Measurements from ENCODE around the gene ACTN3. TPM values are rescaled to one million over a fixed set of nuclear protein-coding genes. Genes with fewer than 3 reads are reported as not detected.
A peak's percentile ranks its signal among the peaks of the same experiment; 100 is the strongest.

Gene ACTN3
- total RNA-seq, 1 experiment from 2014 or later = 18.5 TPM

DNA sequence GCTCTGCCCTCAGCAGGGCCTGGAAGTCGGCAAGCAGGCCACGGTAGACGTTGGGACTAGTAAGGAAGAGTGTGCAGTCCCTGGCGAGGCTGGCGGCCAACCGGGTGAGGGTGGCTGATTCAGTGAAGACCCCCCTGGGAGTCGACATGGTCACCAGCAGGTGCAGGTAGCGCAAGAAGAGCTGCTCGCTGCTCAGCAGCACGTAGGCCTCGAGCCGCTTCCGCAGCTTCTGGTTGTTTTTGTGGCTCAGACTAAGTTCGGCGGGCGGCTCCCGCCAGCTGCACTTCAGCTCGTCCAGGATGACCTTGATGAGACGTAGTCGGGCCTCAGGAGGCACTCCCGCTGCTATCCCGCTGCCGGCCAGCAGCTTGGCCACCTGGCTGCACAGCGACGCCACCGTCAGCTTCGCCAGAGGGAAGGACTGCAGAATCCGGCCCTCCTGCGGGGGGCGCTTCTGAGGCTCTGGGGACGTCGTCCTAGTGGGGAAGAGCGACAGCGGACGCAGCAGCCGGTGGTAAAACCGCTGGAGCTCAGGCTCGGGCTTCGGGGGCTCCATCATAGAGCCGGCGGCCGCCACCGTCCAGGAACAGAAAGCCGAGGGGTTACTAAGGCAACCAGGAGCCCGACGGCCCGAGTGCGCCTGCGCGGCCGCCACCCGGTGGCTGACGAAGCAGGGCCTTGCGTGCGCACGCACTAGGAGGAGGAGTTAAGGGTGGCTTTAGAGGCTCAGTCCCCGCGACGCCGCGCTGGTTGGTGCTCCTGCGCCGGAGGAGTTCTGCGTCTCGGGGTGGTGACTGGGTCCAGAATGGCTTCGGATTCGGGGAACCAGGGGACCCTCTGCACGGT is 46.0 kb downstream of the ACTN3 start, which contains the start of the genes CCDC87 and CCS (continued):
- TF ChIP-seq, protein P1, sequence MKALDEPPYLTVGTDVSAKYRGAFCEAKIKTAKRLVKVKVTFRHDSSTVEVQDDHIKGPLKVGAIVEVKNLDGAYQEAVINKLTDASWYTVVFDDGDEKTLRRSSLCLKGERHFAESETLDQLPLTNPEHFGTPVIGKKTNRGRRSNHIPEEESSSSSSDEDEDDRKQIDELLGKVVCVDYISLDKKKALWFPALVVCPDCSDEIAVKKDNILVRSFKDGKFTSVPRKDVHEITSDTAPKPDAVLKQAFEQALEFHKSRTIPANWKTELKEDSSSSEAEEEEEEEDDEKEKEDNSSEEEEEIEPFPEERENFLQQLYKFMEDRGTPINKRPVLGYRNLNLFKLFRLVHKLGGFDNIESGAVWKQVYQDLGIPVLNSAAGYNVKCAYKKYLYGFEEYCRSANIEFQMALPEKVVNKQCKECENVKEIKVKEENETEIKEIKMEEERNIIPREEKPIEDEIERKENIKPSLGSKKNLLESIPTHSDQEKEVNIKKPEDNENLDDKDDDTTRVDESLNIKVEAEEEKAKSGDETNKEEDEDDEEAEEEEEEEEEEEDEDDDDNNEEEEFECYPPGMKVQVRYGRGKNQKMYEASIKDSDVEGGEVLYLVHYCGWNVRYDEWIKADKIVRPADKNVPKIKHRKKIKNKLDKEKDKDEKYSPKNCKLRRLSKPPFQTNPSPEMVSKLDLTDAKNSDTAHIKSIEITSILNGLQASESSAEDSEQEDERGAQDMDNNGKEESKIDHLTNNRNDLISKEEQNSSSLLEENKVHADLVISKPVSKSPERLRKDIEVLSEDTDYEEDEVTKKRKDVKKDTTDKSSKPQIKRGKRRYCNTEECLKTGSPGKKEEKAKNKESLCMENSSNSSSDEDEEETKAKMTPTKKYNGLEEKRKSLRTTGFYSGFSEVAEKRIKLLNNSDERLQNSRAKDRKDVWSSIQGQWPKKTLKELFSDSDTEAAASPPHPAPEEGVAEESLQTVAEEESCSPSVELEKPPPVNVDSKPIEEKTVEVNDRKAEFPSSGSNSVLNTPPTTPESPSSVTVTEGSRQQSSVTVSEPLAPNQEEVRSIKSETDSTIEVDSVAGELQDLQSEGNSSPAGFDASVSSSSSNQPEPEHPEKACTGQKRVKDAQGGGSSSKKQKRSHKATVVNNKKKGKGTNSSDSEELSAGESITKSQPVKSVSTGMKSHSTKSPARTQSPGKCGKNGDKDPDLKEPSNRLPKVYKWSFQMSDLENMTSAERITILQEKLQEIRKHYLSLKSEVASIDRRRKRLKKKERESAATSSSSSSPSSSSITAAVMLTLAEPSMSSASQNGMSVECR (CRISPR knock-in tag; IDR thresholded peaks at IDR 0.05; ENCODE audit: borderline replicate concordance) = peak; percentile 93
- TF ChIP-seq TP53 (CRISPR knock-in tag; IDR thresholded peaks at IDR 0.05) (peak; percentile 96), SMAD3 (CRISPR knock-in tag; IDR thresholded peaks at IDR 0.05; ENCODE audit: borderline replicate concordance) (0 out of 2 replicates have a peak, but pooled peaks have one; percentile 27), GABPB1 (CRISPR knock-in tag; IDR thresholded peaks at IDR 0.05) (peak; percentile 19; the same call in 1 of the 2 replicates), NFYB (CRISPR knock-in tag; conservative IDR thresholded peaks at IDR 0.05; ENCODE audit: low read depth) (no peak), TCF7 (CRISPR knock-in tag; IDR thresholded peaks at IDR 0.05; ENCODE audit: low read depth) (no peak), MAX (CRISPR knock-in tag; IDR thresholded peaks at IDR 0.05) (peak; percentile 97), ZNF671 (CRISPR knock-in tag; IDR thresholded peaks at IDR 0.05) (no peak), SOX15 (CRISPR knock-in tag; IDR thresholded peaks at IDR 0.05) (no peak), MXD4 (CRISPR knock-in tag; IDR thresholded peaks at IDR 0.05; ENCODE audit: borderline replicate concordance) (no peak), HMGA2 (CRISPR knock-in tag; IDR thresholded peaks at IDR 0.05) (no peak), SMAD4 (CRISPR knock-in tag; IDR thresholded peaks at IDR 0.05) (peak; percentile 79; the same call in 1 of the 2 replicates), ELF4 (CRISPR knock-in tag; IDR thresholded peaks at IDR 0.05; ENCODE audit: low read depth) (no peak), E2F4 (CRISPR knock-in tag; IDR thresholded peaks at IDR 0.05; ENCODE audit: borderline replicate concordance, low read depth) (0 out of 2 replicates have a peak, but pooled peaks have one; percentile 49), NFATC4 (CRISPR knock-in tag; IDR thresholded peaks at IDR 0.05) (no peak), FOXK1 (CRISPR knock-in tag; IDR thresholded peaks at IDR 0.05) (peak; percentile 77), PREB (CRISPR knock-in tag; IDR thresholded peaks at IDR 0.05; ENCODE audit: borderline replicate concordance) (peak; percentile 65; the same call in 1 of the 2 replicates), MYBL2 (CRISPR knock-in tag; IDR thresholded peaks at IDR 0.05) (peak; percentile 73), ZNF423 (CRISPR knock-in tag; IDR thresholded peaks at IDR 0.05) (no peak), TEAD4 (CRISPR knock-in tag; IDR thresholded peaks at IDR 0.05) (0 out of 2 replicates have a peak, but pooled peaks have one; percentile 29), IRF2 (CRISPR knock-in tag; IDR thresholded peaks at IDR 0.05; ENCODE audit: borderline replicate concordance, low read depth) (no peak), ZNF219 (CRISPR knock-in tag; IDR thresholded peaks at IDR 0.05; ENCODE audit: borderline replicate concordance) (peak; percentile 46; the same call in 1 of the 2 replicates), CDX4 (CRISPR knock-in tag; IDR thresholded peaks at IDR 0.05; ENCODE audit: borderline replicate concordance) (no peak), FOXP4 (CRISPR knock-in tag; IDR thresholded peaks at IDR 0.05) (peak; percentile 83; the same call in 1 of the 2 replicates)
- TF ChIP-seq, protein P2, sequence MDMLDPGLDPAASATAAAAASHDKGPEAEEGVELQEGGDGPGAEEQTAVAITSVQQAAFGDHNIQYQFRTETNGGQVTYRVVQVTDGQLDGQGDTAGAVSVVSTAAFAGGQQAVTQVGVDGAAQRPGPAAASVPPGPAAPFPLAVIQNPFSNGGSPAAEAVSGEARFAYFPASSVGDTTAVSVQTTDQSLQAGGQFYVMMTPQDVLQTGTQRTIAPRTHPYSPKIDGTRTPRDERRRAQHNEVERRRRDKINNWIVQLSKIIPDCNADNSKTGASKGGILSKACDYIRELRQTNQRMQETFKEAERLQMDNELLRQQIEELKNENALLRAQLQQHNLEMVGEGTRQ (CRISPR knock-in tag; IDR thresholded peaks at IDR 0.05) = 0 out of 2 replicates have a peak, but pooled peaks have one; percentile 32
- TF ChIP-seq, protein P3, sequence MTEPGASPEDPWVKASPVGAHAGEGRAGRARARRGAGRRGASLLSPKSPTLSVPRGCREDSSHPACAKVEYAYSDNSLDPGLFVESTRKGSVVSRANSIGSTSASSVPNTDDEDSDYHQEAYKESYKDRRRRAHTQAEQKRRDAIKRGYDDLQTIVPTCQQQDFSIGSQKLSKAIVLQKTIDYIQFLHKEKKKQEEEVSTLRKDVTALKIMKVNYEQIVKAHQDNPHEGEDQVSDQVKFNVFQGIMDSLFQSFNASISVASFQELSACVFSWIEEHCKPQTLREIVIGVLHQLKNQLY (CRISPR knock-in tag; IDR thresholded peaks at IDR 0.05) = 0 out of 2 replicates have a peak, but pooled peaks have one; percentile 68
- TF ChIP-seq, protein P4, sequence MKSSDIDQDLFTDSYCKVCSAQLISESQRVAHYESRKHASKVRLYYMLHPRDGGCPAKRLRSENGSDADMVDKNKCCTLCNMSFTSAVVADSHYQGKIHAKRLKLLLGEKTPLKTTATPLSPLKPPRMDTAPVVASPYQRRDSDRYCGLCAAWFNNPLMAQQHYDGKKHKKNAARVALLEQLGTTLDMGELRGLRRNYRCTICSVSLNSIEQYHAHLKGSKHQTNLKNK (CRISPR knock-in tag; IDR thresholded peaks at IDR 0.05) = no peak
